CD14-positive monocyte (primary cell): ENCODE data around the gene CBY2. TPM values are rescaled to one million over a fixed set of nuclear protein-coding genes. Genes with fewer than 3 reads are reported as not detected.

Experiments
- DNase-seq, 3 donors: peaks; one replicate each; pipeline ENCODE4 v3.0.0-alpha.2; 2011 to 2022
- H2AFZ ChIP-seq: 2 replicates; pipeline ENCODE4 v1.6.0; 2012; ENCODE audit warnings: mild to moderate bottlenecking, low read depth, low read length, inconsistent platforms; ENCODE audit not compliant: insufficient read depth, poor library complexity, severe bottlenecking
- H3K27ac ChIP-seq, 2 donors: 1 replicate in 1 of 2; 2 replicates in 1 of 2; pipeline ENCODE4 v1.5.1; 2012 to 2013; ENCODE audit warnings: low read length in 2 of 2, control low read depth in 1 of 2, inconsistent platforms in 1 of 2, low read depth in 1 of 2, mild to moderate bottlenecking in 1 of 2
- H3K27me3 ChIP-seq, 2 donors: one replicate each; pipeline versions ENCODE4 v1.6.0 to v1.6.1; 2011 to 2013; ENCODE audit warnings: low read length in 2 of 2; ENCODE audit not compliant: control insufficient read depth in 2 of 2, insufficient read depth in 2 of 2
- H3K36me3 ChIP-seq, 2 donors: replicated peaks in 1 of 2; 1 replicate in 1 of 2; 2 replicates in 1 of 2; pipeline versions ENCODE4 v1.5.1 to v1.6.1; 2012 to 2013; ENCODE audit warnings: low read length in 2 of 2, control low read depth in 1 of 2, inconsistent platforms in 1 of 2, mild to moderate bottlenecking in 1 of 2; ENCODE audit not compliant: insufficient read depth in 2 of 2, control insufficient read depth in 1 of 2
- H3K4me1 ChIP-seq, 2 donors: 1 replicate in 1 of 2; 2 replicates in 1 of 2; pipeline versions ENCODE4 v1.5.1 to v1.6.1; 2012 to 2013; ENCODE audit warnings: low read length in 2 of 2, control low read depth in 1 of 2, inconsistent platforms in 1 of 2, mild to moderate bottlenecking in 1 of 2, moderate library complexity in 1 of 2; ENCODE audit not compliant: insufficient read depth in 2 of 2, control insufficient read depth in 1 of 2
- H3K4me2 ChIP-seq: replicated peaks from 2 replicates; pipeline ENCODE3; 2012; ENCODE audit warnings: low read length, moderate library complexity, mild to moderate bottlenecking; ENCODE audit not compliant: poor library complexity, severe bottlenecking; ENCODE audit errors: extremely low read depth
- H3K4me3 ChIP-seq, 3 experiments: fragments of 200-600 bp in 1 of 3; sonication (generic) in 1 of 3; replicated peaks in 1 of 3; 1 replicate in 2 of 3; 2 replicates in 1 of 3; pipeline ENCODE4 v1.5.1; 2011 to 2013; ENCODE audit warnings: low read length in 3 of 3, mild to moderate bottlenecking in 3 of 3, control low read depth in 2 of 3, low read depth in 2 of 3, inconsistent platforms in 1 of 3, moderate library complexity in 1 of 3
- H3K79me2 ChIP-seq: 2 replicates; pipeline ENCODE4 v1.6.0; 2012; ENCODE audit warnings: mild to moderate bottlenecking, control low read depth, inconsistent platforms, low read length, moderate library complexity; ENCODE audit not compliant: insufficient read depth
- H3K9ac ChIP-seq: 2 replicates; pipeline ENCODE4 v1.6.0; 2017; ENCODE audit warnings: low read length, mild to moderate bottlenecking; ENCODE audit not compliant: insufficient read depth, poor library complexity, severe bottlenecking
- H3K9me3 ChIP-seq, 2 donors: replicated peaks in 1 of 2; 1 replicate in 1 of 2; 2 replicates in 1 of 2; pipeline versions ENCODE4 v1.5.1 to v1.6.1; 2012 to 2013; ENCODE audit warnings: low read length in 2 of 2, control low read depth in 1 of 2; ENCODE audit not compliant: control insufficient read depth in 1 of 2, insufficient read depth in 1 of 2
- H4K20me1 ChIP-seq: 2 replicates; pipeline ENCODE4 v1.6.0; 2012; ENCODE audit warnings: mild to moderate bottlenecking, low read length, control low read depth, moderate library complexity; ENCODE audit not compliant: insufficient read depth
- H3K27ac Mint-ChIP-seq, 7 donors: one replicate each; pipeline ENCODE4 v1.8.0; 2020; ENCODE audit warnings: mild to moderate bottlenecking in 7 of 7, mixed read lengths in 7 of 7, moderate library complexity in 6 of 7, inconsistent platforms in 2 of 7
- H3K27me3 Mint-ChIP-seq, 3 donors: one replicate each; pipeline ENCODE4 v1.8.0; 2021 to 2022; ENCODE audit warnings: low read depth in 3 of 3, mild to moderate bottlenecking in 3 of 3, mixed read lengths in 3 of 3, moderate library complexity in 3 of 3, inconsistent platforms in 1 of 3
- H3K36me3 Mint-ChIP-seq, 2 donors: one replicate each; pipeline ENCODE4 v1.8.0; 2020; ENCODE audit warnings: mixed read lengths in 2 of 2, inconsistent platforms in 1 of 2, mild to moderate bottlenecking in 1 of 2
- H3K4me1 Mint-ChIP-seq: one replicate; pipeline ENCODE4 v1.8.0; 2020; ENCODE audit warnings: mild to moderate bottlenecking, mixed read lengths
- H3K4me3 Mint-ChIP-seq, 2 donors: one replicate each; pipeline ENCODE4 v1.8.0; 2020; ENCODE audit warnings: mild to moderate bottlenecking in 2 of 2, mixed read lengths in 2 of 2, moderate library complexity in 1 of 2
- H3K9me3 Mint-ChIP-seq, 7 donors: one replicate each; pipeline ENCODE4 v1.8.0; 2020 to 2022; ENCODE audit warnings: mixed read lengths in 7 of 7, mild to moderate bottlenecking in 6 of 7, moderate library complexity in 6 of 7, inconsistent platforms in 2 of 7
- CTCF ChIP-seq: fragments of 200-600 bp; IDR thresholded peaks from one replicate; pipeline ENCODE4 v1.8.0; 2022; ENCODE audit warnings: antibody characterized with exemption, mild to moderate bottlenecking
- WGBS: methylation state at CpG from one replicate; pipeline ENCODE4 v1.1.5; 2013; ENCODE audit warnings: missing lambda C conversion rate; ENCODE audit not compliant: insufficient coverage; 5-methylcytosine and 5-hydroxymethylcytosine counted together
- intact Hi-C, 2 donors: fragments of 100-400 bp; cut with micrococcal nuclease; formaldehyde crosslinking; loops; one replicate each; pipeline versions ENCODE4 v1.15.0 to v1.15.1; 2023
- polyA plus RNA-seq, 3 donors: library from polyadenylated mRNA; depleted of rRNA in 1 of 3; unstranded in 2 of 3; stranded (reverse) in 1 of 3; fragments of 300-500 nt in 2 of 3; fragments of >200 nt in 1 of 3; fragmentation: Illumina TruSeq in 2 of 3; gene quantifications; 1 replicate in 2 of 3; 2 replicates in 1 of 3; pipeline ENCODE4 v1.2.3, GENCODE V29; 2012 to 2021

The CBY2 gene
- polyA plus RNA-seq, 3 donors: not detected

GRCh38 chr13:45700971-45701900 lies 884 bp upstream of the CBY2 start:
- H3K9me3 ChIP-seq: no peaks in the 10 kb centered on the region
- WGBS: 100% methylated on average over 3 of the region's 4 CpGs
- H3K4me3 Mint-ChIP-seq: no peak overlapping the region
- no peaks in the 10 kb centered on the region for H3K36me3 Mint-ChIP-seq
- no peaks in the 10 kb centered on the region for H3K36me3 ChIP-seq
- peaks cover 0 to 5% (median 3%) of the 10 kb centered on the region in 3 donors for H3K27me3 Mint-ChIP-seq
- no peak overlapping the region for H2AFZ ChIP-seq
- H3K4me1 Mint-ChIP-seq: peaks cover 19% of the 10 kb centered on the region
- no peak overlapping the region for H3K4me3 ChIP-seq
- H3K79me2 ChIP-seq: no peaks in the 10 kb centered on the region
- intact Hi-C loops: no loop called here
- H4K20me1 ChIP-seq: no peaks in the 10 kb centered on the region
- H3K27ac Mint-ChIP-seq: peak overlapping the region in 1 of 7 donors; percentile 15
- no peak overlapping the region for H3K9ac ChIP-seq
- no peaks in the 10 kb centered on the region for H3K27me3 ChIP-seq
- TF ChIP-seq CTCF: no peak
- peaks cover 0 to 2% (median 0%) of the 10 kb centered on the region in 7 donors for H3K9me3 Mint-ChIP-seq
- H3K4me2 ChIP-seq: no peak overlapping the region
- no peak for DNase-seq
- H3K27ac ChIP-seq: no peak overlapping the region
- peaks cover 11 to 12% of the 10 kb centered on the region in 2 donors for H3K4me1 ChIP-seq

GRCh38 chr13:45702869-45703391 lies 810 bp downstream of the CBY2 start:
- intact Hi-C loops: no loop called here

More at GRCh38 chr13:45702869-45703391, 810 bp downstream of the CBY2 start:
- Histone ChIP-seq H3K36me3 (no peaks in the 10 kb centered on the region), H2AFZ (no peak overlapping the region), H3K4me1 (no peaks in the 10 kb centered on the region), H3K4me3 (no peak overlapping the region), H3K27ac (no peak overlapping the region), H3K9ac (no peak overlapping the region), H3K9me3 (no peaks in the 10 kb centered on the region), H3K79me2 (no peaks in the 10 kb centered on the region), H3K27me3 (no peaks in the 10 kb centered on the region), H4K20me1 (no peaks in the 10 kb centered on the region), H3K4me2 (no peak overlapping the region)
- no peak for DNase-seq
- no peak for TF ChIP-seq CTCF
- Mint-ChIP-seq H3K9me3 (peaks cover 0 to 2% (median 0%) of the 10 kb centered on the region in 7 donors), H3K4me1 (peaks cover 7% of the 10 kb centered on the region), H3K27ac (no peak overlapping the region), H3K36me3 (no peaks in the 10 kb centered on the region), H3K27me3 (peaks cover 0 to 5% (median 3%) of the 10 kb centered on the region in 3 donors), H3K4me3 (no peak overlapping the region)
- WGBS: 100% methylated on average over 1 of the region's 3 CpGs
